Peyer's patch (tissue), 4 donors: ENCODE measurements around the gene RSKR. TPM values are rescaled to one million over a fixed set of nuclear protein-coding genes. Genes with fewer than 3 reads are reported as not detected.

Experiments used
- DNase-seq, 3 donors: peaks; one replicate each; pipeline ENCODE4 v3.0.0-alpha.2; 2017 to 2019
- H3K27ac ChIP-seq, 4 donors: fragments of 200-600 bp; sonication (generic); one replicate each; pipeline ENCODE4 v1.5.1; 2016 to 2019
- H3K27me3 ChIP-seq, 2 donors: fragments of 200-600 bp; sonication (generic); one replicate each; pipeline ENCODE4 v1.5.1; 2019
- H3K36me3 ChIP-seq, 3 donors: fragments of 200-600 bp; sonication (generic); one replicate each; pipeline ENCODE4 v1.5.1; 2016 to 2019
- H3K4me1 ChIP-seq, 4 donors: fragments of 200-600 bp; sonication (generic); one replicate each; pipeline ENCODE4 v1.5.1; 2016 to 2019
- H3K4me3 ChIP-seq, 4 donors: fragments of 200-600 bp; sonication (generic); 1 replicate in 3 of 4; 2 replicates in 1 of 4; pipeline ENCODE4 v1.5.1; 2016 to 2019; ENCODE audit warnings: mild to moderate bottlenecking in 1 of 4
- H3K9me3 ChIP-seq, 4 donors: fragments of 200-600 bp; sonication (generic); one replicate each; pipeline ENCODE4 v1.5.1; 2016 to 2019; ENCODE audit warnings: mild to moderate bottlenecking in 1 of 4
- POLR2A ChIP-seq, 2 donors: fragments of 450-650 bp; IDR thresholded peaks; one replicate each; pipeline ENCODE4 v1.5.1; 2017; ENCODE audit warnings: antibody characterized with exemption in 2 of 2, mild to moderate bottlenecking in 2 of 2, moderate library complexity in 2 of 2
- total RNA-seq, 4 donors: library from RNA; depleted of rRNA; stranded (reverse); fragments of >200 nt; gene quantifications; one replicate each; pipeline ENCODE4 v1.1.0, GENCODE V29; 2016
- TF ChIP-seq, protein P1 (sequence below), 6 experiments: fragments of 450-650 bp in 4 of 6; fragments of 200-600 bp in 2 of 6; sonication (generic) in 1 of 6; IDR thresholded peaks; one replicate each; pipeline ENCODE4 v1.5.1; 2017 to 2019; ENCODE audit warnings: antibody characterized with exemption in 6 of 6, mild to moderate bottlenecking in 3 of 6, moderate library complexity in 1 of 6

The RSKR gene
- total RNA-seq, 4 donors from 2014 or later, result 11.6 to 36.8 (median 23.3) TPM

DNA sequence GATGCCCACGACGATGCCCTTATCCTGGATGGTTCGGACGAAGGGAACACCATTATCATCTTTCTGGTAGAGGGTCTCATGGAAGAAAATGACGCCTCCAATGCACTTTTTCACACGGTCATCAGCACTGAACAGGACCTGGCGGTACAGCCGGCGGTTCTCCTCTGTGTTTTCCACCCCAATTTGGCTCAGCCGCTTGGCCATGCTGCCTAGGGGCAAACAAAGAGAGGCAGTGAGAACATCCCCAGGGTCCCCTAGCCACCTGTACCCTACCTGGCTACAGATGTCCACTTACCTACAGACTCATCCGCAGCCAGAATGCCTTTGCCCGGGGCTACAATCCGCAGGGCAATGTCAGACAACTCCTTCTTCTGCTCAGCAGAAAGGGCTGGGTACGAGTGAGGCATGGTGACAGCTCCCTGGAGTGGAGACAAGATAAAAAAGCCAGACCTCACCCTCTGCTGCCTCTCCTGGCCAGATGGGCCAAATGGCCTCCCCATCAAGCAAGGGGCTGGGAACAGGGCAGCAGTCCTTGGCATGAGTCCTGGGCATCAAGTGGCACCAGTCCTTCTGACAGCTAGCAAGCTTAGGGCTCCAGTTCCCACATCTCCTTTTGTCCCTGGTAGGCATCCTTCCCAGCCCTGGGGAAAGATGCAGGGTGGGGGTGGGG is 38.7 kb downstream of the RSKR start:
- Histone ChIP-seq H3K27me3 (no peaks in the 10 kb centered on the region), H3K4me3 (peak overlapping the region in 1 of 4 donors; percentile 42), H3K36me3 (peaks cover 0 to 14% (median 0%) of the 10 kb centered on the region in 3 donors), H3K9me3 (no peaks in the 10 kb centered on the region), H3K27ac (no peak overlapping the region), H3K4me1 (peaks cover 0 to 41% (median 11%) of the 10 kb centered on the region in 4 donors)
- DNase-seq, result peak in 1 of 3 donors; percentile 40
- no peak for TF ChIP-seq POLR2A (IDR thresholded peaks at IDR 0.05)
- TF ChIP-seq, protein P1, sequence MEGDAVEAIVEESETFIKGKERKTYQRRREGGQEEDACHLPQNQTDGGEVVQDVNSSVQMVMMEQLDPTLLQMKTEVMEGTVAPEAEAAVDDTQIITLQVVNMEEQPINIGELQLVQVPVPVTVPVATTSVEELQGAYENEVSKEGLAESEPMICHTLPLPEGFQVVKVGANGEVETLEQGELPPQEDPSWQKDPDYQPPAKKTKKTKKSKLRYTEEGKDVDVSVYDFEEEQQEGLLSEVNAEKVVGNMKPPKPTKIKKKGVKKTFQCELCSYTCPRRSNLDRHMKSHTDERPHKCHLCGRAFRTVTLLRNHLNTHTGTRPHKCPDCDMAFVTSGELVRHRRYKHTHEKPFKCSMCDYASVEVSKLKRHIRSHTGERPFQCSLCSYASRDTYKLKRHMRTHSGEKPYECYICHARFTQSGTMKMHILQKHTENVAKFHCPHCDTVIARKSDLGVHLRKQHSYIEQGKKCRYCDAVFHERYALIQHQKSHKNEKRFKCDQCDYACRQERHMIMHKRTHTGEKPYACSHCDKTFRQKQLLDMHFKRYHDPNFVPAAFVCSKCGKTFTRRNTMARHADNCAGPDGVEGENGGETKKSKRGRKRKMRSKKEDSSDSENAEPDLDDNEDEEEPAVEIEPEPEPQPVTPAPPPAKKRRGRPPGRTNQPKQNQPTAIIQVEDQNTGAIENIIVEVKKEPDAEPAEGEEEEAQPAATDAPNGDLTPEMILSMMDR (IDR thresholded peaks at IDR 0.05), result no peak

- Histone ChIP-seq H3K4me3 (no peak overlapping the region), H3K9me3 (no peaks in the 10 kb centered on the region), H3K4me1 (peaks cover 0 to 48% (median 14%) of the 10 kb centered on the region in 4 donors), H3K27ac (no peak overlapping the region), H3K27me3 (no peaks in the 10 kb centered on the region), H3K36me3 (peaks cover 0 to 10% (median 0%) of the 10 kb centered on the region in 3 donors)
- TF ChIP-seq, protein P1 (IDR thresholded peaks at IDR 0.05), result peak in 1 of 6 experiments; percentile 17
- no peak for TF ChIP-seq POLR2A (IDR thresholded peaks at IDR 0.05)
- peak in 1 of 3 donors; percentile 45 for DNase-seq
Measured at GRCh38 chr17:28574526-28574925, 39.5 kb downstream of the RSKR start.

DNA sequence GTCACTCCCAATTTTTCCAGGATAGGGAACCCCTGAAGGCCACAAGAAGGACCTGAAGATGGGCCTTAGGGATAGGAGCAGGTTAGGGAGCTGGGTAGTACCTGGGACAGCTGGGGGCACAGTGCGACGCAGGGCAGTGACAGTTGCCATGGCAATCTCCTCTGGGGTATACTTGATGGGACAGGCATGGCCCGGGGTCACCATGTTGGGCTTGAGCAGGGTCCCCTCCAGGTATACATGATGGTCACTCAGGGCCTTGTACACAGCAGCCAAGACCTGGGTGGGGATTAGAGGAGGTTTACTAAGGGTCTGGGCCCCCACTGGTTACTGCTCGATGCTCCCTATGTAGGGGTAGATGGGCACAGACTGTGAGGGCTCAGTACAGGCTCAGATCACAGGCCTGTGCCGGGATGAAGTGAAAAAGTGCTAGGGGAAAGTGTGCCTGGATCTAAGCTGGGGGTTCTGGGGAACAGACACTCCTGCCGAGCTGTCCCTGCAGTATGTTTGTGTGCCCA is 40.0 kb downstream of the RSKR start:
- Histone ChIP-seq H3K9me3 (no peaks in the 10 kb centered on the region), H3K27ac (no peak overlapping the region), H3K4me1 (peaks cover 0 to 53% (median 14%) of the 10 kb centered on the region in 4 donors), H3K4me3 (no peak overlapping the region), H3K36me3 (peaks cover 0 to 6% (median 0%) of the 10 kb centered on the region in 3 donors), H3K27me3 (no peaks in the 10 kb centered on the region)
- no peak for TF ChIP-seq POLR2A (IDR thresholded peaks at IDR 0.05)
- TF ChIP-seq, protein P1 (IDR thresholded peaks at IDR 0.05), result no peak
- DNase-seq, result peak in 1 of 3 donors; percentile 44

DNA sequence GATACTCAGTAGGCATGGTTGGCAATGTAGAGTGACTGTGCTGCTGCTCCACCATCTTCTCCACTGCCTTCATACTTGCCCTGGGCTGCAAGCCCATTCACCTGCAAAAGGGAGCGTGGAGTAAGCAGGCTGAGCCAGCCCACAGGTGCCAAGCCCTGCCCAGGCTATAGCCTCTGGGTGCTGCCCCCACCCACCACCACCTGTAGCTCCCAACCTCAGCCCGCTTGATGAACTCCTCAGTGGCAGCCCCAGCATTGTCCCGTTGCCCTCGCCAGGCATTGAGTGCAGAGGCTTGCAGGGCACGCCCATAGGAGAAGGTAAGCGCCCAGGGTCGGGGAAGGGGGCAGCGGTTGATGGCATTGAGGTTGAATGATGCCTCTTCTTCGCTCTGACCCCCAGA is 40.5 kb downstream of the RSKR start:
- Histone ChIP-seq H3K9me3 (no peaks in the 10 kb centered on the region), H3K27me3 (no peaks in the 10 kb centered on the region), H3K36me3 (peaks cover 0 to 7% (median 0%) of the 10 kb centered on the region in 3 donors), H3K4me3 (no peak overlapping the region), H3K27ac (no peak overlapping the region), H3K4me1 (peaks cover 0 to 53% (median 14%) of the 10 kb centered on the region in 4 donors)
- DNase-seq, result peak in 1 of 3 donors; percentile 43
- no peak for TF ChIP-seq POLR2A (IDR thresholded peaks at IDR 0.05)

DNA sequence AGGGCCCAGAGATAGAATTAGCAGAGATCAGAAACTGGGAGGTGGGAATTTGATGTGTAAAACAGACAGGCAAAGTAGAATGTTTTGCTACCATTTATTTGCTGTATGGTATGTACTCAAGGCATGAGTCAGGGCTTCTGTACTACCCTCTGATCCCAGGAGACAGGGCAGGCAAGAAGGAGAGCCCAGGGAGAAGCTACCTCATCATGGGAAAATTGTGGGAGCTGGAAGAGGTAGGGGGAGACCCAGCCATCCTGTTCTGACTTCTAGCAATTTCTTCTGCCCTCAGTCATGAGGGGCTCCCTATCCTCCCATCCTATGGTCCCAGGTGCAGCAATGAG is 41.0 kb downstream of the RSKR start:
- peaks cover 0 to 53% (median 14%) of the 10 kb centered on the region in 4 donors for H3K4me1 ChIP-seq
- TF ChIP-seq, protein P1 (IDR thresholded peaks at IDR 0.05), result no peak
- TF ChIP-seq POLR2A (IDR thresholded peaks at IDR 0.05), result no peak
- H3K27ac ChIP-seq, result peak overlapping the region in 1 of 4 donors; percentile 86
- H3K4me3 ChIP-seq, result no peak overlapping the region
- no peaks in the 10 kb centered on the region for H3K9me3 ChIP-seq
- peak in 1 of 3 donors; percentile 47 for DNase-seq
- H3K36me3 ChIP-seq, result peaks cover 0 to 8% (median 0%) of the 10 kb centered on the region in 3 donors
- H3K27me3 ChIP-seq, result no peaks in the 10 kb centered on the region
